ENCODE data around the gene LIMS2. TPM values are rescaled to one million over a fixed set of nuclear protein-coding genes. Genes with fewer than 3 reads are reported as not detected.

Gene LIMS2
- 2.7 and 4.8 TPM in 2 replicates for total RNA-seq

DNA sequence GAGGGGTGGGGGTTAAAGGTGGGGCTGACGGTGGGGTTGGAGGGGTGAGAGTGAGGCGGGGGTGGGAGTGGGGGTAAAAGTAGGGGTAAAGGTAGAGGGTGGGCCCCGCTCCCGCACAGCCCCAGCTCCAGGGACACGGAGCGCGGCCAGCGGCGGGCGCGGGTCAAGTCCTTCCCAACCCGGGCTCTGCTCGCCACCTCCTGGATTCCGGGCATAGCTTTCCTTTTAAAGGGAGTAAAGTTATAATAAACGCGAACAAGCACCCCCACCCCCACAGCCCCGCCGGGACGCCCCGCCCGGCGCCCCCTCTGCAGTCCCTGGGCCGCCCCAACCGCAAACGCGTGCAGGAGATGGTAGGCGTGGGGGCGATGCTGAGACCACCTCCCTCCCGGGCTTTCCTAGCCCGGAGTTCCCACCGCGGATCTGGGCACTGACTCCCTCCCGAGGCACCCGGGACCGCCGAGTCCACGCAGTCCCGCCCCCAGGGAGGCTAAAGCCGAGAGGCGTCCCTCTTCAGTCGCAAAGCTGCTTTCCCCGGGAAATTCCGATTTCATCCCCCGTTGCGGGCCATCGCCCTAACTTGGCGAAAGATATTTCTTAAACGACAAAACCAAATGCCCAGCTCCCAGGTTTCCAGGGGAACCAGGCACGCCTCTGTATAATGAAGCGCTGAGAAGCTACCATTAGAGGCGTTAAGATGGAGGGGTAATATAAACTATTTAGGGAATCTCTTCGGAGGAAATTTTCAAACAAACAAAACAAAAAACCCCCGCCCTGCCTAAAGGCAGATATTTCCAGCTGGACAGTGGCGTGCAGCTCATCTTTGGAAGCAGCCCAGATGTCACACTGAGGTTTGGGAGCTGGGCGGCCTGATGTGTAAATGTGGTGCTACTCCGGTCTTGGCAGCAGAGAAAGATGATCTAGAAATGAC lies at the start of gene LIMS2:
LIMS2 (minus strand) TSS at position 200 of the 931 bp plus-strand sequence. CDS start 506 bp downstream, outside the sequence.

DNA sequence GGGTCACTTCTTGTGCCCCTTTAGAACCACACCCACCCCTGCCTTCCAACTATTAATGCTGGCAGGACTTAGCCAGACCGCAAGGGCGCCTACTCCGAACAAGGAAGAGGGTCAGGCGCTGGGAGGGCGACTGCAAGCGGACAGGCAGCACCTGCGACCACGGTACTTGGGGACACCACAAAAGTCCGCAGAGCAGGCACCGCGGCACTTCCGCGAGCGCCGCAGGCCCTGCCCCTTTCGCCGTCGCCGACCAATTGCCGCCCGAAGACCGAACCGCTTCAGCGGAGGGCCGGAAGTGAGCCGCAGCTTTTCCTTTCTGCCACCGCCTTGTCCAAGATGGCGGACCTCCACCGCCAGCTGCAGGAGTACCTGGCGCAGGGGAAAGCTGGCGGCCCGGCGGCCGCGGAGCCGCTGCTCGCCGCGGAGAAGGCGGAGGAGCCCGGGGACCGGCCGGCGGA lies 25.9 kb upstream of the LIMS2 start, which contains the start of gene SFT2D3:
SFT2D3 (plus strand) TSS at position 305 of the 458 bp plus-strand sequence; CDS start at position 337, 32 bp downstream.

DNA sequence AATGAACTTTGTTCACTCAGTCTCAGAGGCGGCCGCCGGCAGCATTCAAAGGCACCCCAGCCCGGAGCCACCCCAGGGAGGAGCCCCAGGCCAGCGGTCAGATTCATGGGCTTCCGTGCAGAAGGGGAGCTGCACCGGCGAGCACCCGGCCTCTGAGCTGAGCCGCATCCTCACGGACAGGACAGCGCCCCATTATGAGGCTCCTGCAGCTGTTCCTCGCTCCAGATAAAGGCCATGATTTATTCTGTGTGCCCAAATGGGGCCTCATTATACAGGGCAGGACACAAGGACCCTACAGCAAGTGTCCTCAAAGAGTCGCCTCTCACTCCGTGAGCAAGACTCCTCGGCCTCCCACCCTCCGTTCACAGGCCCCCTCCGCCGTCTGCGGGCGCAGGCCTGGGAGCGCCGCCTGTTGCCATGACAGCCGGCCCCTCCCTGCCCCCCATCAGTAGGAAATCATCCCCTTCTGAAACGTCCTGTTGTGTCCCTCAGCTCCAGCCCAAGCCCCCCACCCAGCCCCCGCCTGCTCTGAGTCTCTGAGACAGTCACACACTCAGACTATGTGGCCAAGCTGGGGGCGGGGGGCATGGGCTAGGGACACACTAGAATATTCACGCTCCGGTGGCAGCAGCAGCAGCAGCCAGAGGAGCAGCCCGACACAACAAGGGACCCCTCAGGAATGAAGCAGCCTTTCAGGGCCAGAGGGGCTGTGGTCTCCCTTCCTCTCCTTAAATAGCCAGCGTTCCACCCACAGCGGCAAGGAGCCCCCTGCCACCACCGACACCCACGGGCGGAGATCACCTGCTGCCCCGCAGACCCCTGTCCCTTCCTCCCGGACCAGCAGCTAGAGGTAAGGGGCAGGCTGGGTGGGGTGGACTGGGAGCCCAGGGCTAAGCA lies 29.7 kb downstream of the LIMS2 start, which contains the start of gene GPR17:
GPR17 (plus strand) TSS at position 759 of the 897 bp plus-strand sequence. CDS start 4,583 bp downstream, outside the sequence.

Other genes starting within 250 kb of the LIMS2 start
- gene IWS1, start 149.0 kb downstream of the LIMS2 start, total RNA-seq, result 42.0 and 47.7 TPM in 2 replicates
- gene MYO7B, start 139.8 kb downstream of the LIMS2 start, total RNA-seq, result under 0.01 TPM in 2 replicates
- not detected in 2 replicates for gene GPR17, start 29.4 kb downstream of the LIMS2 start, total RNA-seq
- 4.4 and 5.6 TPM in 2 replicates for gene SFT2D3, start 26.0 kb upstream of the LIMS2 start, total RNA-seq
- gene WDR33, start 135.6 kb upstream of the LIMS2 start, total RNA-seq, result 22.8 and 24.0 TPM in 2 replicates
- 18.6 and 46.6 TPM in 2 replicates for gene POLR2D, start 182.6 kb upstream of the LIMS2 start, total RNA-seq
- 17.2 and 17.3 TPM in 2 replicates for gene AMMECR1L, start 210.4 kb upstream of the LIMS2 start, total RNA-seq